Measurements from ENCODE around the gene C2orf92. TPM values are rescaled to one million over a fixed set of nuclear protein-coding genes. Genes with fewer than 3 reads are reported as not detected.
"Not testable (repeated sequence)": the region's sequence is repeated elsewhere in the genome, so short reads cannot be mapped to it uniquely, and the experiment has no call there.

Gene C2orf92
- total RNA-seq, 1 donor from 2014 or later = 3.3 TPM

DNA sequence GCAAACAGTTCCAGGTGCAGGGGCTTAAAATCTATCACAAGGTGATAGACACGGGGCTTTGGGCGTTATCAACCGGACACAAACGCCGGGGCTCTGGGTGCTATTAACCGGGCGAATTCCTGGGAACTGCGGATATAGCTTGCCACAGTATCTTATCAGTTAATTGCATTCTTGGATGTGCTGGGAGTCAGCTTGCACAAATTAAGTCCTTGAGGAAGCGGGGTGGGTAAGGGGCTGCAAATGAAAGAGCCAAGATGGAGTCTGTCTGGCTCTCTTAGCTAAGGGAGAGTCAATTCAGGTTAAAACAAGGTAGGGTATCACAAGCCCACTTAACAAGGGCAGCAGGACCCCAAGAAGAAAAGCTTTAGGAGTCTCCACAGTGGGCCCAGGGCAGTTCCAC is 42.7 kb downstream of the C2orf92 start:
- not testable (repeated sequence) for FAIRE-seq; DNase-seq (ENCODE audit: low spot score in 2 of 2)

DNA sequence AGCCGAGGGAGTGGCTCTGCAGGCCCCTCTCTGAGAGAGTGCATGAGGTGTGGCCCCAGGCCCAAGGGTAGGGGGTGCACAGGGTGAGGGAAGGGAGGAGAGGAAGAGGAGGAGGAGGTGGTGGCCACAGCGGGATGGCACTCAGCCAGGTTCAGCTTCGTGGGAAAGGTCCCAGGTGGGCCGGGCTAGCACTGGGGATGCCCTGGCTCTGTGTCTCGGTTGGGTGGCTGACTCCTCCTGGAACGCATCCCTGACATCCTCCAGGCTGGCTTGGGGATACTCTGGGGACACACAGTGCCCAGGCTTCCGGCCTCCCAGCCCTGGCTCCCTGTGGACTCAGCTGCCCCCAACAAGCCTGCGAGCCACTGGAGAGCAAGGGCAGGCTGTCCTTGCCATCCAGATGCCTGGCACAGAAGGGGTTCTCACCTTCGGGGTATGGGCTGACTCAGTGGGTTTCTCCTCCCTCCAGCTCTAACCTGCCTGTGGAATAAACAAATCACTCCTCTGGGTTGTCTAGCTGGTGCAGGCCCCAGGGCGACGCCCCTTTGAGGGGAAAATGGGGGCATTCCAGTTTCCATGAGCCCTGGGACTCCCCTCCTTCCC is 43.3 kb downstream of the C2orf92 start:
- FAIRE-seq (no peak), DNase-seq (ENCODE audit: low spot score in 2 of 2) (no peak)

DNA sequence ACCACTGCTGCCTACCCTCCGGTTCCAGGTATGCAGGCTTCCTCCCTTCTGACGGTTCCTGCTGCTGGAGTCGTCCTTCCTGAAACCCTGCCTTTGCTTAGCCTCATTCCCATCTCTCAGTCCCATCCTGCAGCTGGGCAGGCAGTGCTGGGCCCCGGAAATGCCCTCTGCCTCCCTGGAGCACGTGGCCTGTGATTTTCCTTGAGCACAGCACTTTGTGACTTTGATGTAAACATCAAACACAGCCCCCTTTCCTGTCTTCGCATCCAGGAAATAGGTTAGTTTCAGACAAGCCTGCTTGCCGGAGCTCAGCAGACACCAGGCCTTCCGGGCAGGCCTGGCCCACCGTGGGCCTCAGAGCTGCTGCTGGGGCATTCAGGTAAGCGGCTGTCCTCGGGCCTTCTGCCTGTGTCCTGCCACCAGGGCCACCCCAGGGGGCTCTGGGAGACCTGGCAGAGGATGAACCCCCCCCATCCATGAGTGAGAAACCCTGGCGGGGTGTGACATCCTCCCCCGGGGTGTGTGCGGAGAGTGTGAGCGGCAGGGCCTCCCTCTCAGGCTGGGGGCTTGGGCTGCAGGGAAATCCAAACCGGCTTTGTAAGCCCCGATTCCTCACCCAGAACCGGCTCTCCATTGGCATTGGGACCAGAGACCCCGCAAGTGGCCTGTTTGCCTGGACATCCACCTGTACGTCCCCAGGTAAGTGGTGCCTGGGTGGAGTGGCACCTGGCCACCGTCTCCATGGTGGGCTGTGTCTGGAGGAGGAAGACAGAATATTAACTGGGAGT is 44.0 kb downstream of the C2orf92 start, which contains the start of gene ZAP70:
ZAP70 (plus strand) TSS at position 281 of the 788 bp plus-strand sequence. CDS start 10,461 bp downstream, outside the sequence.
- DNase-seq (ENCODE audit: low spot score in 2 of 2) = no peak

DNA sequence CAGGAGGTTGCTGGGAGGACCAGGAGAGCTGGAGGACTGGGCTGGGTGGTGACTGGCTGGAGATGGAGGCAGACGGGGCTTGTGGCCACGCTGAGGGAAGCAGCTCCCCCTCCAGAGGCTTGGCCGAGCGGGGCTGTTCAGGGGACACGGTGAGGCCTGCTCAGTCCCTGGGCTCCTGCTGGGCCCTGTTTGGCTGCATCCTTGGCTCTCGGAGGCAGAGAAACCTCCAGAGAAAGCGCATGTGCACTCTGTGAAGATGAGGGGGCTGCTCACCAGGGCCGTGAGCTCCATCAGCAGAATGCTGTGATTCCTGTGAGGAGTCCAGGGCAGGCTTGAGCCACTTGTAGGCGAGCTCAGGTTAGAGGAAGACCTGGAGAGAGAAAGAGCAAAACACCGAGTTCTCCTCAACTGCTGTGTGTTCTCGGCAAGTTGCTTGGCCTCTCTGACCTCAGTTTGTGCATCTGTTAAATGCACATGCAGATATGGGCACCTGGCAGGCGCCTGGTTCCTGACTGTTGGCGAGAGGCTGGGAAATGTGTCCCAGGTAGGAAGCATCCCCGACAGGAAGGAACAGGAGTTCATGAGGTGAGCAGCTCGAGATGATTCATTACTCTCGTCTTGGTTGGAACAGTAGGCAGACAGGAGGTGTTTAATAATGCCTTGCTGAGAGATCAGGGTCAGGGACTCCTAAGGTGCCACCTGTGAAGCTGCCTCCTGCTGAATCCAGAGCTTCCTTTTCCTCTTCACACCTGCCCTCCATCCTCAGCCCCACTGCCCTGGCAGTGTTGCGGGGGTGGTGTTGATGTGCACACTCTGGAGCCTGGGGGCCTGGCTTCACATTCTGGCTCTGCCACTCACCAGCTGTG is 44.8 kb downstream of the C2orf92 start:
- DNase-seq (ENCODE audit: low spot score in 2 of 2) = no peak
- no peak for FAIRE-seq

More for the DNA sequence above, 44.0 kb downstream of the C2orf92 start, which contains the start of gene ZAP70:
- no peak for FAIRE-seq

DNA sequence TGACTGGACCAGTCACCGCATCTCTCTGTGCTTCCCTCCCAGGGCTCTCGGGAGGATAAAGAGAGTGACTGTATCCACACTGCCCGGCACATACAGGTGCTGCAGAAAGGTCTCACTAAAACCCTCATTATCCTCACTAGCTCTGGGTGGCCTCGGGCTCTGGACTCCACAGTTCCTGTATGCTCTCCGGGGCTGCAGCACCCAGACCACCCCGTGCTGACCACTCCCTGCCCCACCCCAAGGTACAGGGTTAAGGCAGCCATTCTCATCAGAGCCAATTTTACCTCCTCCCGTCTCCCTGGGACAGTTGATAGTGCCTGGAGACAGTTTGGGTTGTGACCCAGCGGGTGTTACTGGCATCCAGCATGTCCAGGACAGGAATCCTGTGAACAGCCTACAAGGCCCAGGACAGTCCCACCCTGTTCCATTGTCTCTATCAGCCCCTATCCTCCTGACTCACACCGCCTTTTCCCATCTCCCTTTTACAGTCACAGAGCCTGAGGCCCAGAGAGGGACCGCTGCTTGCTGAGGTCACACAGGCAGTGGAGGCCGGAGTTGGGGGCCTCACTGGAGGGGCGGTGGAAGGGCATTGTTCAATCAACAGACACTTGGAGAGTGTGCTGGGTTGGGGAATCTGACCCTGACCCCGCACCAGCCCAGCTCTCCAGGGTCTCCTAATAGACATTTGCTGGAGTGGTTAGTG is 45.6 kb downstream of the C2orf92 start:
- no peak for DNase-seq (ENCODE audit: low spot score in 2 of 2)
- no peak for FAIRE-seq

DNA sequence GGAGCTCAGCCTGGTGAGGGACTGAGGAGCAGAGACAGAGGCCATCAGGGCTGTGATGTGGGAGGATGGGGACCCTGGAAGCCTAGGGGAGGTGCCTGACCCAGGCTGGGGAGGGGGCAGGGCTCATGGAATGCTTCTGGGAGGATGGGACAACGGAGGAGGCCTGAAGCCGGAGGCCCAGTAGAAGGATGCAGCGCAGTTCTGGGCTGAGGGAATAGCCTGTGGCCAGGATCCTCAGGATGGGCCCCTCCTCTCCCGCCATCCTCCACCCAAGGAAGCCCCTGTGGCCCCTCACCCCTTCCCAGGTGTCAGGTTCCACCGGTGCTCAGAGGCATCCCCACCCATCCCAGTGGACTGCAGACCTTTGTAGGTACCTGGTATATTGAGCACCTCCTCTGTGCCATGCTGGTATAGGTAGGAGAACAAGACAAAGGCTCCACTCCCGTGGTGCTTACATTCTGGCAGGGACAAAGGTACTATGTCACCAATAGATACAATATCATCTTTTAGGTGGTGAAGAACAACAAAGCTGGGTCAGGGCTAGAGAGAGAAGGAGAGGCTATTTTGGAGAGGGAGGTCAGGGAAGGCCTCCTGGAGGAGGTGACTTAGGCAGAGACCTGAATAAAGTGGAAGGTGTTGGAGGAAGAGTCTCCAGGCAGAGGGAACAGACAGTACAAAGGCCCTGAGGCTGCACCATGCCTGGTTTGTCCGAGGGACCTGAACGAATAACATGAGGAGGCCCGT is 46.6 kb downstream of the C2orf92 start:
- DNase-seq (ENCODE audit: low spot score in 2 of 2) = no peak
- no peak for FAIRE-seq

DNA sequence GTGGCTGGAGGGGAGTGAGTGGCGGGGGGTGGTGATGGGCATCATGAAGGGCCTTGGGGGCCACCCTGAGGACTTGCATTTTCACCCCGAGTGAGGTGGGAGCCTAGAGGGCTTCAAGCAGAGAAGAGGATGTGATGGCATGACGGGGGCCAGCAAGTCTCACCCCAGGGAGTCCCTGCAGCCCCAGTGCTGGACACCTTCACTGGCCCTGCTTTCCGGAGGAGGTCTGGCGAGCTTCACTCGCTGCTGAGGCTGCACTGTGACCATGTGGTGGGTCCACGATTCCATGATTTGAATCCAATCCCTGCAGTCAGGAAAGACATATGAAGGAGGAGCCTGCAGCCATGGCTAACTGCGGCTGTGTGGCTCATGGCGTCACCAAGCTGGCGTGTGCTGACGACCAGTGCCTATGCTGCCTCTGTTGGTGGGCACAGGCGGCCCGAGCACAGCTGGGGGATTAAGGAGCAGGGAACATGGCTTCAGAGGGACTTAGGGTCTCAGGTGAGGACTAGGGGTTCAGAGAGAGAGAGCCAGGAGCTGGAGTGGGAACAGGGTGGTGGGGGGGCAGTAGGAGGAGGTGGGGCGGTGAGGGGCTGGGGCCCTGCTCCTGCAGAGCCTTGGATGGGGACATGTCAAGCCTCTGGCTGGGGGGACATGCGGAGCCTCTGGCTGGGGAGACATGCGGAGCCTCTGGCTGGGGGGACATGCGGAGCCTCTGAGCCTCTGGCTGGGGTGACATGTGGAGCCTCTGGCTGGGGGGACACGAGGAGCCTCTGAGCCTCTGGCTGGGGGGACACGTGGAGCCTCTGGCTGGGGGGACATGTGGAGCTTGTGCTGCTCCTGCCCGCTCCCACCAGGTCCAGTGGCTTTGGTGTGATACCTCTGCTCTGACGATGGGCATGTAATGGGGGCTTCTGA is 47.4 kb downstream of the C2orf92 start:
- DNase-seq (ENCODE audit: low spot score in 2 of 2) = no peak
- FAIRE-seq = no peak

DNA sequence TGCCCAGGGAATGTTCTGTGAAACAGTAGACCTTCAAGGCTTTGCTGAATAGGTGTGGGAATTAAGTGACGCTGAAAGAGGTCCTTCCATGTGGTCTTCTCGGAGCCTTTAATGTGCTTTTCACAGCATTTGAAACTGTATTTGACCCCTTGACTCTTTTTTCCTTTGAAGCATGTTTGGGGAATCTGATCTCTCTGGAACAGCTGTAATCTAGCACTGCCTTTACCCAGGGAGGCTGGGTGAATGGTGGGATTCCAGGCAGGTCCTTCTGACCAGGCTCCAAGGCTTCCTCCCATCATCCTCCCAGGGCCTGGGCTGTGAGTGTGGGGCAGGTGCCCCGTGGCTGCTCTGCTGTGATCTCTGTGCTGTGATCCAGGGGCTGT is 48.1 kb downstream of the C2orf92 start:
- no peak for DNase-seq (ENCODE audit: low spot score in 2 of 2)
- no peak for FAIRE-seq

DNA sequence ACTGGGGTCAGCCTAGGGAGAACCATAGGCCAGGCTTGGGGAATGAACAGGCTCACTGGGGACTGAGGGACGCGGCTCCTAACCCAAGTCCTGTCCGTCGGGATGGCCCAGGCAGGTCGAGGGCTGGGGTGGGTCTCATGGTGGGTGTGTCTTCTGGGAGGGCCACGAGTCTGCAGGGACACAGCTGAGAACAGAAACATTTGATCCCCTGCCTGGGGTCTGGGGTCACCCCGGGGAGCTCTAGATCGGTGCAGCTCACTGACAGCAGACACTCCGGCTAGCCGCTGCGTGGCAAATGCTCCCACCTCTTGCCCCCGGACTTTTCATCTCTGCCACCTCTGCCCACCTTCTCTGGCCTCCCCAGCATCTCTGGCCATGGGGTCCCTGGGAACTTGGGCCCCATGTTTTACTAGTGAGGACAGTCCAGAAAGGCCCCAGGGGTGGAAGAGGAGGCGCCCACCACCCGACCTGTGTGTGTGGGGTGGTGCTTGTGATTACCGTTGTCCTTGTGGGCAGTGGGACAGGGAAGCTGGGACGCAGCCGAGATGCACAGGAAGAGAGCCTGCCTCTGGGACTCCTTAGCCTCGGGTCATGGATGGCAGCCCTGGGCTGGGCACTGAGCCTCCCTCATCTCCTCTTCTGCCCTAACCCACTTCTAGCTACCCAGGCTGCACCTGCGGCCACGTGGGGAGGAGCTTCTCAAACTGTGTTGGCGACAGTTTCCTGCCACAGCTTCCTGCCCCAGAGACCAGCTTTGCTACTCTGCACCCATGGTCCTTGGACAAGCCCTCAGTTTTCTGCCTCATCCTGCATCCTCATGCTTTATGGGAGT is 48.8 kb downstream of the C2orf92 start:
- FAIRE-seq (no peak), DNase-seq (ENCODE audit: low spot score in 2 of 2) (no peak)

DNA sequence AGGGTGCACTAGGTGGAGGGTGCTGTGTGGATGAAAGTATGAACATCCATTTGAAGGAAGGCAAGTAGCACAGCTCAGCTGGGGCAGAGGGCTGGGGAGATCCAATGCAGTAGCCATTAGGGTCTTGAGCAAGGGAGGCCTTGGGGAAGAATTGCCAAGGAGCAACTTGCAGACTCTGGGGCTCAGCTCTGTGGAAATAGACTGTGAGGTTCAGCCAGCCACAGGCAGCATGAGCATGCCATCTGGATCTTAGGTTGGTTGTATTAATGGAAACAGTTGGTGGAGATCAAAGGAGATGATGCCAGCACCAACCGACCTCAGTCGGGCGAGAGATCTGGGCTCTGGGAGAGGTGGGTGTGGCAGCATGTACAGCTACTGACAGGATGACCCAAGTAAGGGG is 49.4 kb downstream of the C2orf92 start:
- FAIRE-seq (no peak), DNase-seq (ENCODE audit: low spot score in 2 of 2) (no peak)

DNA sequence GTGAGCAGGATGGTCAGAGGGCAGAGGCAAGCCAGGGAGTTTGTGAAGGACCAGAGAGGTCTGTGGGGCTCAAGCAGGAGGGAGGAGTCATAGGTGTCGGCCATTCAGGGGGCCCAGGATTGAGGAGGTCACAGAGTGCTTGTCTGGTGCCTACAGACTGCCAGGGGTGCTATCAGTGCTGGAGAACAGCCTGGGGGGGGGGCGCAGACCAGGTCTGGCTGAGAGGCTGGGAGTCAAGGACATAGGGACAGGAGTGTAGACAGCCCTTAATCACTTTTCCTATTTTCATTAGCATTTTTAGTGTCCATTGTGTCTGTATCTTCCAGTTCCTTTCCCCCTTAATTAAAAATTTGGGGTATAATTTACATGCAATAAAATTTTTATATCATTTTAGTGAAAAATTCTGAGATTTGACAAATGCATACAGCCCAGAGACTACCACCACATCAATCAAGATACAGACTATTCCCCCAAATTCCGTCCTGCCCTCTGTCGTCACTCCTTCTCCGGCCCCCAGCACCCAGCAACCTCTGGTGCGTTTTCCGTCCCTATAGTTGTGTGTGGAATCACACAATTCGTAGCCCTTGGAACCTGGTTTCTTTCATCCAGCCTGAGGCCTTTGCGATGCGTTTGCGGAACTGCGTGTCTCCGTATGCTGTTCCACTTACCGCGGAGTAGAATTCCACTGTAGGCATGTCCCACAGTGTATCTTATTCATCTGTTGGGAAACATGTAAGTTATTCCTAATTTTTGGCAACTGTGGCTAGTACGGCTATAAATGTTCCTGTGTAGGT is 50.0 kb downstream of the C2orf92 start:
- FAIRE-seq (no peak), DNase-seq (ENCODE audit: low spot score in 2 of 2) (no peak)

DNA sequence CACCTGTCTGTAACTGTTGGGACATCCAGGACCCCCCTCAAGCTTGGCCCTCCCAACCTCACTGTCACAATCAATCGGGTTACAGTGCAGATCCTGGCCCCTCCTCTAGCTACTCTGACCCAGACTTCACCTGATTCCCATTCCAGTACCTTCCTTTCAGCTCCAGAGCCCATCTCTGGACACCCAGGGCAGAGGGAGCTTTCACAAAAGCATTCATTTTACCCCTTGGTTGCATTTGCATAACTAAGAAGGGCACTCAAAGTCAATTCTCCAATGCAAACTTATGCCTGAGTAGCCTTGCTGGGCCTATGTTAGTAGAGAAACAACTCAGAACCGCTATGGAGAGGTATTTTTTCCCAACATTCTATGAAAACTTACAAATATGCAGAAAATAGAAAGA is 51.2 kb downstream of the C2orf92 start:
- FAIRE-seq = no peak
- no peak for DNase-seq (ENCODE audit: low spot score in 2 of 2)

DNA sequence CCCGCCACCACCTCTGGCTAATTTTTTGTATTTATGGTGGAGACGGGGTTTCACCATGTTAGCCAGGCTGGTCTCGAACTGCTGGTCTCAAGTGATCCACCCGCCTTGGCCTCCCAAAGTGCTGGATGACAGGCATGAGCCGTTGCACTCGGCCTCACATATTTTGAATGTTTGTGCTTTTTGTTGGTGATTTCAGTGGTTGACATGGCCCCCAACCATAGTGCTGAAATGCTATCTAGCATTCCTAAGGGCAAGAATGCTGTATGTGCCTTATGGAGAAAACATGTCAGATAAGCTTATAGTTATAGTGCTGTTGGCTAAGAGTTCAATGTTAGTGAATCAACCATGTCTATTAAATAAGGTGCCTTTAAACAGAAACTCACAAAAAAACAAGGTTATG is 52.7 kb downstream of the C2orf92 start:
- DNase-seq (ENCODE audit: low spot score in 2 of 2) (no peak), FAIRE-seq (no peak)

DNA sequence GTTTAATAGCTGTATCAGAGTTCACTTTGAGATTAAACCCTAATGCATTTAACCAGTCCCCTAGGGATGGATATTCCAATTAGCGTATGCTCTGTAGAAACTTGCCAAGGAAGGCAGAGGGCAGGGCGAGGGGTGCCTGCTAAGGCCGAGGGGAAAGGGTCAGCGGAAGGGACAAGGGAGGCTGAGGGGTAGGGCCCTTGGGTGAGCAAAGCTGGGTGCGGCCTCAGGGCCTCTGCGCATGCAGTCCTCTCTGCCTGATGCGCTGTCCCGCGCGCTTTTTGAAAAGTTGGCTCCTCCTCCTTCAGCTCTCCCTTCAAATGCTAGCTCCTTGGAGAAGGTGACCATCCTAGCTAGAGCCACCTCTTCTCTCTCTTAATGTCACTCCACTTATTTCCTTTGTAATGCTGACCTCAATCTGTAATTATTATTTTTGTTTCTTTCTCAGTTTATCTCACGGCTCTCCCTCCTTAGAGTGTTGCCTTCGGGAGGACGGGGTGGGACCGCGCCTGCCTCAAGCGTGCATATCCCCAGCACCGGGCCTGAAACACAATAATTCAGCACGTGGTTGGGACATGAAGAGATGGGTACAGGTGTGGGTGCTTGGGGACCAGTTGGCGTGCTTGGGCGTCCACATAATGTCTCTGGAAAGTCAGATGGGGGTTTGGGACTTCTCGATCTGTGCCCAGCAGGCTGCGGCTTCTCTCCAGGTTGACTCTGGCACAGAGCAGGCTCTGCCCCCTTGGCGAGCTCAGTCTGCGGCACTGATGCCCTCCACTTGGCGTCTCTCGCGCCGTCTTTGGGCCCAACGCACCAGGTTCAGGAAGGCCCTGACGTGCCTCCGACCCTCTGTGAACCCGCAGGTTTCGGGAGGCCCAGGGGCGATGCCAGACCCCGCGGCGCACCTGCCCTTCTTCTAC is 53.9 kb downstream of the C2orf92 start:
- no peak for FAIRE-seq
- DNase-seq (ENCODE audit: low spot score in 2 of 2) = no peak

DNA sequence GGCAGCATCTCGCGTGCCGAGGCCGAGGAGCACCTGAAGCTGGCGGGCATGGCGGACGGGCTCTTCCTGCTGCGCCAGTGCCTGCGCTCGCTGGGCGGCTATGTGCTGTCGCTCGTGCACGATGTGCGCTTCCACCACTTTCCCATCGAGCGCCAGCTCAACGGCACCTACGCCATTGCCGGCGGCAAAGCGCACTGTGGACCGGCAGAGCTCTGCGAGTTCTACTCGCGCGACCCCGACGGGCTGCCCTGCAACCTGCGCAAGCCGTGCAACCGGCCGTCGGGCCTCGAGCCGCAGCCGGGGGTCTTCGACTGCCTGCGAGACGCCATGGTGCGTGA is 54.5 kb downstream of the C2orf92 start:
- DNase-seq (ENCODE audit: low spot score in 2 of 2) (no peak), FAIRE-seq (no peak)

DNA sequence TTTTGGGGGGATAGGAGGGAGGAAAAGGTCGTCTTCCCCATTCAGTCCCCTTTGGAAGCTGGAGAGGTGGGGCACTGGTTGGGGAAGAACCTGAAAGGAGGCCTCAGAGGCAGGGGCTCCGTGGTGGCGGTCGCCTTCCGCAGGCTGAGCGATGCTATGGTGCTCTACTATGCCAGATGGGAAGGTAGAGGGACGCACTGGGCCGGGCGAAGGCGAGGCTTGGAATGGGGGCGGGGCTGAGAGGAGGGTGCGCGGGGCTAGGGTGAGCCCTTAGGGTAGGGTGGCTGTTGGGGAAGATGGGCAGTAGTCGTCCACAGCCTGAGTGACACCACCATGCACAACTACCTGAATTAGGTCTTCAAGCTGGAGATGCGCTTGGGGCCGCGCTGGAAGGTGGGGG is 55.0 kb downstream of the C2orf92 start:
- FAIRE-seq (no peak), DNase-seq (ENCODE audit: low spot score in 2 of 2) (no peak)

All from frontal cortex (tissue), 4 donors.